CD4-positive, alpha-beta T cell treated with Interleukin-6 for 4 hours (primary cell): ENCODE data around the gene OTUB1.
"Not testable (repeated sequence)": the region's sequence is repeated elsewhere in the genome, so short reads cannot be mapped to it uniquely, and the experiment has no call there.

Source experiments
- DNase-seq: peaks from one replicate; pipeline ENCODE4 v3.0.0-alpha.2; 2020; ENCODE audit warnings: mixed read lengths

Gene OTUB1, protein sequence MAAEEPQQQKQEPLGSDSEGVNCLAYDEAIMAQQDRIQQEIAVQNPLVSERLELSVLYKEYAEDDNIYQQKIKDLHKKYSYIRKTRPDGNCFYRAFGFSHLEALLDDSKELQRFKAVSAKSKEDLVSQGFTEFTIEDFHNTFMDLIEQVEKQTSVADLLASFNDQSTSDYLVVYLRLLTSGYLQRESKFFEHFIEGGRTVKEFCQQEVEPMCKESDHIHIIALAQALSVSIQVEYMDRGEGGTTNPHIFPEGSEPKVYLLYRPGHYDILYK

GRCh38 chr11:63986156-63986931 is at the start of gene OTUB1:
OTUB1 (plus strand) TSS chr11:63986438; CDS start chr11:63986457, 19 bp downstream.
- peak; percentile 91 for DNase-seq

DNA sequence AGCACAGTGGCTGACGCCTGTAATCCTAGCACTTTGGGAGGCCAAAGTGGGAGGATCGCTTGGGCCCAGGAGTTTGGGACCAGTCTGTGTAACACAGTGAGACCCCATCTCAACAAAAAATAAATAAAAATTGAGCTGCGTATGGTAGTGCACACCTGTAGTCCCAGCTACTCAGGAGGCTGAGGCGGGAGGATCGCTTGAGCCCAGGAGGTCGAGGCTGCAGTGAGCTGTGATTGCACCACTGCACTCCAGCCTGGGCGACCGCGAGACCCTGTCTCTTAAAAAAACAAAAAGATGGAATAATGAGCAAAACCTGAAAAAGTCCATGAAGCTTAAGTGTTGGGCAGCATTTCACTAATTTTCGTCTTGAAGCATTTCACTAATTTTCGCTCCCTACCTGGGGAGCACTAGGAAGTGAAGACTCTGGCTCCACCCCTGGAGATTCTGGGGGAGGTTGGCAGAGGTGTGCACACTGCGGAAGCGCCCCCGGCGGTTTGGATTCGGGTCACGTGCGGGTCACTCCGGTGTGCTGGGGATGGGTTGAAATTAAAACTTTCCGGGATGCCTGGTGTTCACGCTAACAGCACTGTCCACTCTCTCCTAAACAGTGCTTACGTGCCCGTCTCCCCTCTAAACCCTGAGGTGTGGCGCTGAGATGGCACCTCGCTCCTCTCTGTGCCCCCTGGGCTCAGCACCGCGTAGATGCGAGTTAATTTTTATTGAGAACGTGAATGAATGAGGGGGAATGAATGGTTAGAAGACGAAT is 48.3 kb upstream of the OTUB1 start:
- DNase-seq = peak; percentile 35

DNA sequence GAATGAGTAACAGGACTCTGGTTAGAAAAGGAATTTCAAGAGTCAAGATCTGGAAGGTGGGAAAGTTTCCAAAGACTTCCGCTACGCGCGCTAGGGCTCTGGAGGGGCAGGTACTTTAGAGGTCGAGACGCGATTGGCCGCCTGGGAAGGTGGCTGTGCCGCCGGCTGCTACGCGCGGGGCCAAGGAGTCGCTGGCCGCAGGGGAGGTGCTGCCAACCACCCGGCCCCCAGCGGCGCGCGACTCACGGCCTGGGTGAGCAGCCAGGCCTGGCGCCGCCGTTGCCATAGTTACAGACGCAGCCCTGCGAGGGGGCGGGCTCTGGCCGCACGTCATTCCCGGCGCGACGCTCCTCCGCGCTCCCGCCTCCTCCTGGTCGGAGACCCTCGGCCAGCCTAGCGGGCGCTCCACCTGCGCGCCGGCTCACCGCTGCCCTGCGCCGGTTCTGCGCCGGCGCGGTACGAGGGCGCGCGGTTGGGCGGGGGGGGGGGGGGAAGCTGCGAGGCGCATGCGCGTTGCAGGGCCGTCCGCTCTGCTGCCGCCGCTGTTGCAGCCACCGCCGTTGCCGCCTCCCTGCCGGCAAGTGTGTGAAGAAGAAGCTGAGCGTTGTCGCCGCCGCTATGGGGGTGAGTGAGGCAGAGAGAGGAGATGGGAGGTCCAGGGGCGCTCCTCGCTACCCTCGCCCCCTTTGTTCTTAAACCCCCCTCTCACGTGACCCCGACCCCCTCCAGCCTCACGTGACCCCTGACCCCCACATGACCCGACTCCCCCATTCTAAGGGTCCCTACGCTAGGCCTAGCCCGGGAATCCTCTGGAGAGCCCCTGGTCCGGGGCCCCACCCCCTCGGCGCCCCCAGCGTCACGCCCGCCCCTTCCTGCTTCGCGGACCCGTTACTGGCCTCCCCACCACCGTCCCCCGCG is 47.5 kb upstream of the OTUB1 start, which contains the start of gene NAA40:
Gene NAA40, plus strand, starts transcription at position 524 of the 918 bp plus-strand sequence. Its CDS starts 95 bp downstream, at position 619.
- peak; percentile 93 for DNase-seq

DNA sequence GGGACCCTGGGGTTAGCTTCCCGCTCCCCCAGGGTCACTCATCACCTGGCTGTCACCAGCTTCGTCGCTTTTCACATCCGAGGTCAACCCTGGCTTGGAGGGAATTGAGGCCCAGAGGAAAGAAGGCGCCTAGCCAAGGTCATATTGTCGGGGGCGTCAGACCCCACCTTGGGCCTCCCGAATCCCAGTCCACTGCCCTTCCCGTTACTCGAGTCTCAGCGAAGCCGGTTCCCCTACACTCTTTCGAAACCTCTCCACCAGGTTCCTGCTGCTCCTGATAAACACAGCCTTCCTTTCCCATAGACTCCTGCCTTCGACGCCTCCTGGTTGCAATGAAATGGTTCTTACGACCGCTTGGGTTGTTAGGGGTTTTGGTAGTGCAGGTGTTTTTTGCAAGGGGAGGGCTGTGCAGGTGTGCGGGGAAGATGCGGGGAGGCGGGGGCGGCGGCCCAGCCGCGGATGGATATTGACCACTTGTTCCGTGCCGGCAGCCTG is 46.8 kb upstream of the OTUB1 start:
- DNase-seq = no peak

- no peak for DNase-seq
These were observed 45.5 kb upstream of the OTUB1 start for GRCh38 chr11:63940786-63941185.

DNA sequence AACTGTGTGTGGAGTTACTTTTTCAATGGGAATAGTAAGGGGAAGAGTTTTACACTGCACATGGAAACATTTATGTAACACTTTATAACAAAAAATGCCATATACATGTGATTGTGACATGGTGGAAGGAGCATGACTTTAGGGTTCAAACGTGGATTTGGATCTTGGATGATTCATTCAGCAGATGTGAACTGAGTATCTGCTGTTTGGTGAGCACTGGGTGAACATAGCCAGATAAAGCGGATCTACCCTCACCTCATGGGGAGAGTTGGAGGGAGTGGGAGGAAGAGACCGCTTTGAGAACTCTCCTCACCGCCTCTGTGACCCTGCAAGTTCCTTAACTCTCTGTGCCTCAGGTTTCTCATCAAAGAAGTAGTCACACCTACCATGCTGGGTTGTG is 44.3 kb upstream of the OTUB1 start:
- no peak for DNase-seq

DNA sequence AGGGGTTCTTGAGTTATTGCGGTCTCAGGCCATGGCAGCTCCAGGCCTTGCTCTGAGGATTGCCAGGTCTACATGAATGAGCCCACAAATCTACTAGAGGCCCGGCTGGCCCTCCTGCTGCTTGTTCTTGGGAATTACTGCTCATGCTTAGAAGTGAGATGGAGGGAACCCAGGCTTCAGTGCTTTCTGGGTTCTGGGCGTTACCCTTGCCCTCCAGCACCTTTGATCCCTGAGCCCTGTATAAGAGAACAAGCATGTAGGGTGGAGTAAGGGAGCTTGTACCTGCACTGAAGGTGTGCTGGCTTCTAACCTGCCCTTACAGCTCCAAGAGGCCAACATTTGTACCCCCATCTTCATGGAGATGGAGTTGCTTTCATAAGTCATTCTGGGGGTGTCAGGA is 43.4 kb upstream of the OTUB1 start:
- DNase-seq = no peak

- no peak for DNase-seq
These were observed 41.3 kb upstream of the OTUB1 start for GRCh38 chr11:63944987-63945386.

- DNase-seq = peak; percentile 63
These were observed 40.6 kb upstream of the OTUB1 start for GRCh38 chr11:63945477-63946163.

- peak; percentile 34 for DNase-seq
These were observed 34.3 kb upstream of the OTUB1 start for GRCh38 chr11:63951779-63952536.

GRCh38 chr11:63952570-63952969 is 33.7 kb upstream of the OTUB1 start:
- no peak for DNase-seq

GRCh38 chr11:63958008-63958407 is 28.2 kb upstream of the OTUB1 start:
- no peak for DNase-seq

GRCh38 chr11:63961608-63962412 is 24.4 kb upstream of the OTUB1 start:
- peak; percentile 33 for DNase-seq

- not testable (repeated sequence) for DNase-seq
These were observed 22.3 kb upstream of the OTUB1 start for GRCh38 chr11:63963895-63964294.

- DNase-seq = no peak
These were observed 19.8 kb upstream of the OTUB1 start for GRCh38 chr11:63966444-63966843.

DNA sequence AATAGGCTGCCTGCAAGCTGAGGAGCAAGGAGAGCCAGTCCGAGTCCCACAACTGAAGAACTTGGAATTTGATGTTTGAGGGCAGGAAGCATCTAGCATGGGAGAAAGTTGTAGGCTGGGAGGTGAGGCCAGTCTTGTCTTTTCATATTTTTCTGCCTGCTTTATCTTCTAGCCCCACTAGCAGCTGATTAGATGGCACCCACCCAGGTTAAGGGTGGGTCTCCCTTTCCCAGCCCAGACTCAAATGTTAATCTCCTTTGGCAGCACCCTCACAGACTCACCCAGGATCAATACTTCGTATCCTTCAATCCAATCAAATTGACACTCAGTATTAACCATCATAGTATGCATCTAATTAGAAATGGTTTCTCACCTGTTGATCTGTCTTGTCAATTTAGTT is 16.8 kb upstream of the OTUB1 start:
- no peak for DNase-seq

GRCh38 chr11:63970902-63971301 is 15.3 kb upstream of the OTUB1 start:
- DNase-seq = no peak

DNA sequence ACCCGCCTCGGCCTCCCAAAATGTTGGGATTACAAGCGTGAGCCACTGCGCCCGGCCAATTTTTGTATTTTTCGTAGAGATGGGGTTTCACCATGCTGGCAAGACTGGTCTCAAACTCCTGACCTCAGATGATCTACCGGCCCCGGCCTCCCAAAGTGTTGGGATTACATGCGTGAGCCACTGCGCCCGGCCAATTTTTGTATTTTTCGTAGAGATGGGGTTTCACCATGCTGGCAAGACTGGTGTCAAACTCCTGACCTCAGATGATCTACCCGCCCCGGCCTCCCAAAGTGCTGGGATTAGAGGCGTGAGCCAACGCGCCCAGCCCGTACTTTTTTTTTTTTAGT is 12.4 kb upstream of the OTUB1 start:
- not testable (repeated sequence) for DNase-seq

- peak; percentile 94 for DNase-seq
These were observed 11.7 kb upstream of the OTUB1 start, which contains the start of gene COX8A for GRCh38 chr11:63974259-63975143. COX8A (plus strand) TSS chr11:63974620; CDS start chr11:63974681, 61 bp downstream.
